Adrenal gland (tissue), 5 donors: Measurements from ENCODE around the gene ELF2.

Experiments used
- CTCF ChIP-seq, 6 experiments: fragments of 450-650 bp in 4 of 6; fragments of 200-600 bp in 2 of 6; sonication (generic) in 1 of 6; IDR thresholded peaks; 1 replicate in 5 of 6; 2 replicates in 1 of 6; pipeline versions ENCODE4 v1.5.1 to v1.8.0; 2016 to 2021; ENCODE audit warnings: antibody characterized with exemption in 6 of 6, mild to moderate bottlenecking in 2 of 6, moderate library complexity in 1 of 6
- POLR2A ChIP-seq, 2 donors: fragments of 450-650 bp; IDR thresholded peaks; one replicate each; pipeline ENCODE4 v1.6.1; 2017; ENCODE audit warnings: antibody characterized with exemption in 2 of 2, mild to moderate bottlenecking in 2 of 2, moderate library complexity in 1 of 2
- donor health status: DM: no; HTN: no; CAD: no.

DNA sequence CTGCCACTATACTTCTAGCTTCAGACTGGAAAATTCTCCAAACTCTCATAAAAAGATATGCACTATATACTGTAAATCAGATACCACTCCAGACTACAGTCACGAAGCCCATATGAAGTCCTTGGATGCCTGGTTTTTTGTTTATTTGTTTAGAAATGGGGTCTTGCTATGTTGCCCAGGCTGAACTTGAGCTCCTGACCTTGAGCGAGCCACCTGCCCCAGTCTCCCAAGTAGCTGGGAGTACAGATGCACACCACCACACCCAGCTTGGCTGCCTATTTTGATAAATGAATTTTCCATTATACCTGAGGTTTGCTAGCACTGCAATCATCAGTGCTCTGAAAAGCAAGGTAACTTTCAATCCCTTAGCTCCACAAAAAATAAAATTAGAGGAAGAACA lies 53.1 kb downstream of the ELF2 start:
- TF ChIP-seq POLR2A (IDR thresholded peaks at IDR 0.05) (no peak), CTCF (IDR thresholded peaks at IDR 0.05) (no peak)
